ENCODE results near the gene UBE2G2.

DNA sequence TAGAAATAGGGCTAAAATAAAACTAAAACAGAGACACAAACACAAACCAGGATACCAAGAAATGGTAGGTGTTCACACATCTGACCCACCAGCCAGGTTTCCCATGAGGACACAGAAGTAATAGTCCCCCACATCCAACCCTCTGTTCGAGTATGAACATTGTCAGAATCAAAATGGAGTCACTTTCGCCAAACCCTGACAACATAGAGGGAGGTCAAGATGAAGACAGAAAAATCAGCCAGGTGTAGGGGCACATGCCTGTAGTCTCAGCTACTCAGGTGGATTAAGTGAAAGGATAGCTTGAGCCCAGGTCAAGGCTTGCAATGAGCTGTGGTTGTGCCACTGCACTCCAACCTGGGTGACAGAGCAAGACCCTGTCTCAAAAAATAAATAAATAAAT, 3.8 kb downstream of the UBE2G2 start:
- TF ChIP-seq POLR2A (IDR thresholded peaks at IDR 0.05; ENCODE audit: low read depth, low read length) (no peak), POLR2AphosphoS5 (IDR thresholded peaks at IDR 0.05; ENCODE audit: low read depth, low read length) (no peak)

Data from GM12892 (cell line).